Central memory CD8-positive, alpha-beta T cell (primary cell): ENCODE measurements around the gene SCUBE2.

Source experiments
- ATAC-seq: fragments of 150-1000 bp; cut with Tn5 transposase; replicated peaks from 2 replicates; pipeline ENCODE4 v1.10.0; 2022; ENCODE audit warnings: mild to moderate bottlenecking, moderate FRiP score, moderate number of reproducible peaks; ENCODE audit not compliant: poor library complexity, severe bottlenecking; ENCODE audit errors: extremely low read depth
- DNase-seq, 2 donors: peaks; one replicate each; pipeline ENCODE4 v3.0.0; 2021; ENCODE audit warnings: low spot score in 2 of 2
- H3K27ac Mint-ChIP-seq: one replicate; pipeline ENCODE4 v1.8.0; 2022; ENCODE audit warnings: low read depth, mild to moderate bottlenecking, moderate library complexity, mixed read lengths
- H3K27me3 Mint-ChIP-seq: one replicate; pipeline ENCODE4 v1.8.0; 2022; ENCODE audit warnings: mixed read lengths
- H3K36me3 Mint-ChIP-seq: one replicate; pipeline ENCODE4 v1.8.0; 2022; ENCODE audit warnings: mild to moderate bottlenecking, moderate library complexity, mixed read lengths; ENCODE audit not compliant: insufficient read depth
- H3K4me1 Mint-ChIP-seq: one replicate; pipeline ENCODE4 v1.8.0; 2022; ENCODE audit warnings: mixed read lengths
- H3K4me3 Mint-ChIP-seq: one replicate; pipeline ENCODE4 v1.8.0; 2022; ENCODE audit warnings: mild to moderate bottlenecking, moderate library complexity, mixed read lengths
- H3K9me3 Mint-ChIP-seq: one replicate; pipeline ENCODE4 v1.8.0; 2022; ENCODE audit warnings: mixed read lengths

The SCUBE2 gene

GRCh38 chr11:9077164-9077563 is 14.2 kb downstream of the SCUBE2 start:
- no peak for DNase-seq
- H3K9me3 Mint-ChIP-seq = no peaks in the 10 kb centered on the region
- H3K27me3 Mint-ChIP-seq = peaks cover 32% of the 10 kb centered on the region

GRCh38 chr11:9076661-9077060 is 14.7 kb downstream of the SCUBE2 start:
- DNase-seq = no peak
- ATAC-seq = no peak
- Mint-ChIP-seq H3K9me3 (no peaks in the 10 kb centered on the region), H3K4me1 (no peaks in the 10 kb centered on the region), H3K36me3 (no peaks in the 10 kb centered on the region), H3K27me3 (peaks cover 31% of the 10 kb centered on the region), H3K4me3 (no peak overlapping the region), H3K27ac (no peak overlapping the region)

More at GRCh38 chr11:9077164-9077563, 14.2 kb downstream of the SCUBE2 start:
- no peak for ATAC-seq
- no peak overlapping the region for H3K27ac Mint-ChIP-seq
- H3K36me3 Mint-ChIP-seq = no peaks in the 10 kb centered on the region
- H3K4me1 Mint-ChIP-seq = no peaks in the 10 kb centered on the region
- no peak overlapping the region for H3K4me3 Mint-ChIP-seq

- Mint-ChIP-seq H3K27ac (no peak overlapping the region), H3K36me3 (no peaks in the 10 kb centered on the region), H3K27me3 (peaks cover 31% of the 10 kb centered on the region), H3K4me3 (no peak overlapping the region), H3K4me1 (no peaks in the 10 kb centered on the region), H3K9me3 (no peaks in the 10 kb centered on the region)
- DNase-seq (no peak), ATAC-seq (no peak)
Observed at GRCh38 chr11:9076046-9076445, 15.4 kb downstream of the SCUBE2 start.

GRCh38 chr11:9075556-9075955 is 15.8 kb downstream of the SCUBE2 start:
- Mint-ChIP-seq H3K27me3 (peaks cover 36% of the 10 kb centered on the region), H3K27ac (no peak overlapping the region), H3K4me3 (no peak overlapping the region), H3K4me1 (no peaks in the 10 kb centered on the region), H3K9me3 (no peaks in the 10 kb centered on the region), H3K36me3 (no peaks in the 10 kb centered on the region)
- DNase-seq (no peak), ATAC-seq (no peak)

- no peaks in the 10 kb centered on the region for H3K9me3 Mint-ChIP-seq
- H3K4me3 Mint-ChIP-seq = no peak overlapping the region
- no peak for DNase-seq
- ATAC-seq = no peak
- H3K4me1 Mint-ChIP-seq = no peaks in the 10 kb centered on the region
- no peaks in the 10 kb centered on the region for H3K36me3 Mint-ChIP-seq
- peaks cover 47% of the 10 kb centered on the region for H3K27me3 Mint-ChIP-seq
- no peak overlapping the region for H3K27ac Mint-ChIP-seq
Observed at GRCh38 chr11:9074338-9075029, 16.9 kb downstream of the SCUBE2 start.

- Mint-ChIP-seq H3K9me3 (no peaks in the 10 kb centered on the region), H3K27ac (no peak overlapping the region), H3K4me3 (no peak overlapping the region), H3K36me3 (no peaks in the 10 kb centered on the region), H3K27me3 (peaks cover 55% of the 10 kb centered on the region), H3K4me1 (no peaks in the 10 kb centered on the region)
- DNase-seq = no peak
- no peak for ATAC-seq
Observed at GRCh38 chr11:9073466-9074225, 17.8 kb downstream of the SCUBE2 start.

GRCh38 chr11:9072626-9073176 is 18.7 kb downstream of the SCUBE2 start:
- no peak overlapping the region for H3K27ac Mint-ChIP-seq
- no peak for ATAC-seq
- peaks cover 52% of the 10 kb centered on the region for H3K27me3 Mint-ChIP-seq

GRCh38 chr11:9071692-9072091 is 19.7 kb downstream of the SCUBE2 start:
- Mint-ChIP-seq H3K9me3 (no peaks in the 10 kb centered on the region), H3K36me3 (no peaks in the 10 kb centered on the region), H3K27ac (no peak overlapping the region), H3K4me3 (no peak overlapping the region), H3K27me3 (peaks cover 42% of the 10 kb centered on the region), H3K4me1 (no peaks in the 10 kb centered on the region)
- DNase-seq = no peak
- no peak for ATAC-seq

More at GRCh38 chr11:9072626-9073176, 18.7 kb downstream of the SCUBE2 start:
- no peaks in the 10 kb centered on the region for H3K4me1 Mint-ChIP-seq
- H3K9me3 Mint-ChIP-seq = no peaks in the 10 kb centered on the region
- DNase-seq = no peak
- no peak overlapping the region for H3K4me3 Mint-ChIP-seq
- no peaks in the 10 kb centered on the region for H3K36me3 Mint-ChIP-seq

- no peak overlapping the region for H3K4me3 Mint-ChIP-seq
- no peak for ATAC-seq
- H3K36me3 Mint-ChIP-seq = no peaks in the 10 kb centered on the region
- no peak overlapping the region for H3K27ac Mint-ChIP-seq
- peaks cover 38% of the 10 kb centered on the region for H3K27me3 Mint-ChIP-seq
- no peaks in the 10 kb centered on the region for H3K9me3 Mint-ChIP-seq
- H3K4me1 Mint-ChIP-seq = no peaks in the 10 kb centered on the region
- DNase-seq = no peak
Observed at GRCh38 chr11:9070749-9071491, 20.5 kb downstream of the SCUBE2 start.

- H3K27me3 Mint-ChIP-seq = peaks cover 29% of the 10 kb centered on the region
- ATAC-seq = no peak
- no peaks in the 10 kb centered on the region for H3K9me3 Mint-ChIP-seq
- no peak for DNase-seq
- H3K4me1 Mint-ChIP-seq = no peaks in the 10 kb centered on the region
- no peak overlapping the region for H3K4me3 Mint-ChIP-seq
- no peak overlapping the region for H3K27ac Mint-ChIP-seq
- H3K36me3 Mint-ChIP-seq = no peaks in the 10 kb centered on the region
Observed at GRCh38 chr11:9069862-9070470, 21.4 kb downstream of the SCUBE2 start.

GRCh38 chr11:9069256-9069655 is 22.1 kb downstream of the SCUBE2 start:
- Mint-ChIP-seq H3K4me3 (no peak overlapping the region), H3K4me1 (no peaks in the 10 kb centered on the region), H3K27me3 (peaks cover 29% of the 10 kb centered on the region), H3K9me3 (no peaks in the 10 kb centered on the region), H3K36me3 (no peaks in the 10 kb centered on the region), H3K27ac (no peak overlapping the region)
- DNase-seq (no peak), ATAC-seq (no peak)

GRCh38 chr11:9066433-9066925 is 24.9 kb downstream of the SCUBE2 start:
- Mint-ChIP-seq H3K27me3 (peaks cover 29% of the 10 kb centered on the region), H3K9me3 (no peaks in the 10 kb centered on the region), H3K27ac (no peak overlapping the region), H3K4me3 (no peak overlapping the region), H3K36me3 (no peaks in the 10 kb centered on the region), H3K4me1 (no peaks in the 10 kb centered on the region)
- no peak for DNase-seq
- no peak for ATAC-seq
